WTC11 (cell line): Measurements from ENCODE around the gene PIK3R2. TPM values are rescaled to one million over a fixed set of nuclear protein-coding genes. Genes with fewer than 3 reads are reported as not detected.

Experiments
- ATAC-seq: fragments of 200-7000 bp; cut with Tn5 transposase; 2 replicates; pipeline ENCODE4 v1.10.0; 2021; ENCODE audit warnings: mild to moderate bottlenecking, moderate library complexity
- CTCF ChIA-PET: fragments of 300-600 bp; sonication (Branson Sonifier 250); formaldehyde crosslinking; loops from one replicate; lab custom pipeline; 2021; ENCODE audit warnings: antibody characterized with exemption; lab: Charles Lee
- POLR2A ChIA-PET: fragments of 350-600 bp; sonication (Branson Sonifier 250); formaldehyde crosslinking; loops from one replicate; lab custom pipeline; 2021; ENCODE audit warnings: antibody characterized with exemption; lab: Charles Lee
- DNase-seq: peaks from one replicate; pipeline ENCODE4 v3.0.0; 2021; ENCODE audit warnings: low spot score
- H3K27ac Mint-ChIP-seq: 2 replicates; pipeline ENCODE4 v1.8.0; 2021; ENCODE audit warnings: mixed read lengths
- H3K27me3 Mint-ChIP-seq: 2 replicates; pipeline ENCODE4 v1.8.0; 2021; ENCODE audit warnings: low read depth, mild to moderate bottlenecking, moderate library complexity, mixed read lengths
- H3K36me3 Mint-ChIP-seq: 2 replicates; pipeline ENCODE4 v1.8.0; 2021; ENCODE audit warnings: mixed read lengths
- H3K4me1 Mint-ChIP-seq: 2 replicates; pipeline ENCODE4 v1.8.0; 2022; ENCODE audit warnings: mixed read lengths
- H3K4me3 Mint-ChIP-seq: 2 replicates; pipeline ENCODE4 v1.8.0; 2021; ENCODE audit warnings: mild to moderate bottlenecking, moderate library complexity, mixed read lengths
- H3K9me3 Mint-ChIP-seq: 2 replicates; pipeline ENCODE4 v1.8.0; 2021; ENCODE audit warnings: mixed read lengths
- ARID4B ChIP-seq: sonication (generic); formaldehyde crosslinking; IDR thresholded peaks from 2 replicates; pipeline ENCODE4 v1.8.0; 2023; ENCODE audit warnings: missing genetic modification reagents, mild to moderate bottlenecking, borderline replicate concordance
- CREM ChIP-seq: sonication (generic); formaldehyde crosslinking; IDR thresholded peaks from 2 replicates; pipeline ENCODE4 v1.8.1; 2022; ENCODE audit warnings: mild to moderate bottlenecking, missing genetic modification reagents, moderate library complexity
- ETV6 ChIP-seq: sonication (generic); formaldehyde crosslinking; IDR thresholded peaks from 2 replicates; pipeline ENCODE4 v1.8.1; 2022; ENCODE audit warnings: mild to moderate bottlenecking, missing genetic modification reagents
- FOXK1 ChIP-seq: sonication (generic); formaldehyde crosslinking; IDR thresholded peaks from 2 replicates; pipeline ENCODE4 v1.8.0; 2022; ENCODE audit warnings: mild to moderate bottlenecking, moderate library complexity, missing genetic modification reagents
- GTF2I ChIP-seq: fragments of 250-450 bp; sonication (Bioruptor Pico); conservative IDR thresholded peaks from 2 replicates; pipeline ENCODE4 v1.4.0; 2021; ENCODE audit warnings: mild to moderate bottlenecking
- HMGA2 ChIP-seq: fragments of 250-450 bp; sonication (Bioruptor Pico); IDR thresholded peaks from 2 replicates; pipeline ENCODE4 v1.4.0; 2021; ENCODE audit warnings: mild to moderate bottlenecking, moderate library complexity
- IRF1 ChIP-seq: sonication (generic); formaldehyde crosslinking; IDR thresholded peaks from 2 replicates; pipeline ENCODE4 v1.8.0; 2023; ENCODE audit warnings: missing genetic modification reagents
- IRF2 ChIP-seq: sonication (generic); formaldehyde crosslinking; IDR thresholded peaks from 2 replicates; pipeline ENCODE4 v1.8.0; 2022; ENCODE audit warnings: low read depth, missing genetic modification reagents, borderline replicate concordance
- MYBL2 ChIP-seq: sonication (generic); formaldehyde crosslinking; IDR thresholded peaks from 2 replicates; pipeline ENCODE4 v1.8.1; 2023; ENCODE audit warnings: mild to moderate bottlenecking, moderate library complexity, missing genetic modification reagents
- NFYB ChIP-seq: sonication (generic); formaldehyde crosslinking; conservative IDR thresholded peaks from 2 replicates; pipeline ENCODE4 v1.8.0; 2022; ENCODE audit warnings: low read depth, missing genetic modification reagents
- PRRX2 ChIP-seq: fragments of 250-450 bp; sonication (Bioruptor Pico); IDR thresholded peaks from 2 replicates; pipeline ENCODE4 v1.8.0; 2021; ENCODE audit warnings: mild to moderate bottlenecking
- SP1 ChIP-seq: sonication (generic); formaldehyde crosslinking; conservative IDR thresholded peaks from 2 replicates; pipeline ENCODE4 v1.8.1; 2022; ENCODE audit warnings: missing genetic modification reagents
- TEAD1 ChIP-seq: sonication (generic); formaldehyde crosslinking; IDR thresholded peaks from 2 replicates; pipeline ENCODE4 v1.8.0; 2022; ENCODE audit warnings: mild to moderate bottlenecking, missing genetic modification reagents
- USF1 ChIP-seq: sonication (generic); formaldehyde crosslinking; IDR thresholded peaks from 2 replicates; pipeline ENCODE4 v1.8.0; 2022; ENCODE audit warnings: mild to moderate bottlenecking, missing genetic modification reagents
- USF2 ChIP-seq: sonication (generic); formaldehyde crosslinking; IDR thresholded peaks from 2 replicates; pipeline ENCODE4 v1.8.1; 2023; ENCODE audit warnings: mild to moderate bottlenecking, missing genetic modification reagents, moderate library complexity
- ZMAT4 ChIP-seq: fragments of 250-450 bp; sonication (Bioruptor Pico); IDR thresholded peaks from 2 replicates; pipeline ENCODE4 v1.9.0; 2021; ENCODE audit warnings: mild to moderate bottlenecking
- ZNF138 ChIP-seq: sonication (generic); formaldehyde crosslinking; conservative IDR thresholded peaks from 2 replicates; pipeline ENCODE4 v1.8.1; 2022; ENCODE audit warnings: mild to moderate bottlenecking, moderate library complexity, missing genetic modification reagents
- ZNF425 ChIP-seq: fragments of 250-450 bp; sonication (Bioruptor Pico); conservative IDR thresholded peaks from 2 replicates; pipeline ENCODE4 v1.9.0; 2021; ENCODE audit warnings: mild to moderate bottlenecking
- ZSCAN18 ChIP-seq: fragments of 250-450 bp; sonication (Bioruptor Pico); IDR thresholded peaks from 2 replicates; pipeline ENCODE4 v2.1.2; 2022; ENCODE audit warnings: mild to moderate bottlenecking, moderate library complexity
- total RNA-seq: library from RNA; stranded (reverse); gene quantifications from 3 replicates; pipeline ENCODE4 v1.2.3, GENCODE V29; 2021

PIK3R2 gene
- total RNA-seq, 1 experiment from 2014 or later: 56.9 TPM

GRCh38 chr19:18192673-18193387, 39.9 kb downstream of the PIK3R2 start, which contains the start of gene MPV17L2:
TSS of gene MPV17L2 (plus strand) at chr19:18193218. CDS start at chr19:18193282, 64 bp downstream.
- DNase-seq (peak; percentile 99), ATAC-seq (peak; percentile 94)
- Mint-ChIP-seq H3K4me3 (peak within 1 kb of the TSS; percentile 82), H3K4me1 (peaks cover 20% of the 10 kb centered on the region), H3K27ac (peak within 1 kb of the TSS; percentile 97), H3K36me3 (peaks cover 3% of the 10 kb centered on the region), H3K9me3 (no peaks in the 10 kb centered on the region), H3K27me3 (peaks cover 2% of the 10 kb centered on the region; the same call in 1 of the 2 replicates)
- TF ChIP-seq IRF1 (no peak), ETV6 (no peak), CREM (peak; percentile 72; the same call in 1 of the 2 replicates), NFYB (CRISPR knock-in tag) (peak; percentile 96), ARID4B (CRISPR knock-in tag) (peak; percentile 84; the same call in 1 of the 2 replicates), ZNF425 (CRISPR knock-in tag) (no peak), IRF2 (CRISPR knock-in tag) (no peak), HMGA2 (peak; percentile 22; the same call in 1 of the 2 replicates), USF1 (CRISPR knock-in tag) (0 out of 2 replicates have a peak, but pooled peaks have one; percentile 21), USF2 (CRISPR knock-in tag) (0 out of 2 replicates have a peak, but pooled peaks have one; percentile 44), ZNF138 (no peak), MYBL2 (no peak), TEAD1 (CRISPR knock-in tag) (peak; percentile 75; the same call in 1 of the 2 replicates), ZSCAN18 (CRISPR knock-in tag) (peak; percentile 87; the same call in 1 of the 2 replicates), GTF2I (CRISPR knock-in tag) (no peak), SP1 (CRISPR knock-in tag) (peak; percentile 100), PRRX2 (CRISPR knock-in tag) (no peak), ZMAT4 (CRISPR knock-in tag) (no peak), FOXK1 (CRISPR knock-in tag) (peak; percentile 80; the same call in 1 of the 2 replicates)
- POLR2A ChIA-PET: interaction anchor here (0.6 to 1.8 kb wide), 5 partner anchors 40 to 89 kb away, joined by 3 to 9 read pairs (median 4); partner anchors contain the start of gene JUND
- CTCF ChIA-PET: interaction anchor here (0.5 to 6.0 kb wide), 21 partner anchors 12 to 745 kb away, joined by 3 to 43 read pairs (median 6); partner anchors contain the start of genes IQCN, JUND, PIK3R2 and RAB3A
